GM13977 (cell line): Measurements from ENCODE around the gene CACNA2D1.

ENCODE experiments used
- DNase-seq: peaks from one replicate; pipeline ENCODE4 v3.0.0; 2012; ENCODE audit warnings: low spot score
- CTCF ChIP-seq: IDR thresholded peaks from 2 replicates; pipeline ENCODE4 v1.5.1; 2012; ENCODE audit warnings: mild to moderate bottlenecking, control low read depth; ENCODE audit not compliant: insufficient read depth; ENCODE audit errors: extremely low read depth, missing control alignments
- in situ Hi-C: fragments of 300-500 bp; cut with MboI; formaldehyde crosslinking; loops from one replicate; pipeline ENCODE4 v1.12.0; 2022; ENCODE audit warnings: low sequenced_read_pairs, low pct_unique_long_range_greater_than_20kb, mixed read lengths, inconsistent platforms; ENCODE audit not compliant: unreplicated experiment

CACNA2D1 gene

GRCh38 chr7:82162289-82162688 lies 281.3 kb downstream of the CACNA2D1 start:
- TF ChIP-seq CTCF = no peak
- in situ Hi-C loops = no loop called here
- DNase-seq = no peak

- in situ Hi-C loops = no loop called here
- no peak for DNase-seq
Observed at GRCh38 chr7:82158327-82158726, 285.2 kb downstream of the CACNA2D1 start.

GRCh38 chr7:82156893-82157292 lies 286.7 kb downstream of the CACNA2D1 start:
- no peak for DNase-seq
- TF ChIP-seq CTCF = no peak
- in situ Hi-C loops = no loop called here

More at GRCh38 chr7:82158327-82158726, 285.2 kb downstream of the CACNA2D1 start:
- TF ChIP-seq CTCF = no peak

- TF ChIP-seq CTCF = no peak
- DNase-seq = no peak
- in situ Hi-C loops = no loop called here
Observed at GRCh38 chr7:82156168-82156567, 287.4 kb downstream of the CACNA2D1 start.

GRCh38 chr7:82154728-82155127 lies 288.8 kb downstream of the CACNA2D1 start:
- TF ChIP-seq CTCF = no peak
- DNase-seq = no peak
- in situ Hi-C loops = no loop called here

GRCh38 chr7:82153776-82154175 lies 289.8 kb downstream of the CACNA2D1 start:
- in situ Hi-C loops = no loop called here
- DNase-seq = no peak
- no peak for TF ChIP-seq CTCF

- DNase-seq = no peak
- in situ Hi-C loops = no loop called here
- no peak for TF ChIP-seq CTCF
Observed at GRCh38 chr7:82152858-82153257, 290.7 kb downstream of the CACNA2D1 start.
